Measurements from ENCODE around the gene NR1H4.

NR1H4 gene

DNA sequence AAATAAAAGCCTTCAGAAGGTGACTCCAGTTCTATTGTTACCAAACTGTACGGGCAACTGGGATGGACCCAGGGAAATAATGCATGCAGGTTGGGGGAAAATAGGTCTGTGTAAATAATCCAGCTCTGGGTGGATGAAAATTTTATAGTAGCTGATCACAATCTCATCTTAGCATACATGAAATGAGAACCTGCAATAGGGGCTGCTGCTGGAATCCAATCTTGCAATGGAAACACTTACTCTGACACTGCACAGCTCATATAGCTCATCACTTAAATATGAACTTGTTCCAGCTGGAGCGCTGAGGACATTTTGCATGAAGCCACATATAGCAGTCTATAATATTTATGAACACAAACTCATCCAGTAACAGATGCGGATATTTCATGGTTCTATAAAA is 59.7 kb downstream of the NR1H4 start:
- H3K27ac ChIP-seq = no peak overlapping the region
- TF ChIP-seq, protein P1, sequence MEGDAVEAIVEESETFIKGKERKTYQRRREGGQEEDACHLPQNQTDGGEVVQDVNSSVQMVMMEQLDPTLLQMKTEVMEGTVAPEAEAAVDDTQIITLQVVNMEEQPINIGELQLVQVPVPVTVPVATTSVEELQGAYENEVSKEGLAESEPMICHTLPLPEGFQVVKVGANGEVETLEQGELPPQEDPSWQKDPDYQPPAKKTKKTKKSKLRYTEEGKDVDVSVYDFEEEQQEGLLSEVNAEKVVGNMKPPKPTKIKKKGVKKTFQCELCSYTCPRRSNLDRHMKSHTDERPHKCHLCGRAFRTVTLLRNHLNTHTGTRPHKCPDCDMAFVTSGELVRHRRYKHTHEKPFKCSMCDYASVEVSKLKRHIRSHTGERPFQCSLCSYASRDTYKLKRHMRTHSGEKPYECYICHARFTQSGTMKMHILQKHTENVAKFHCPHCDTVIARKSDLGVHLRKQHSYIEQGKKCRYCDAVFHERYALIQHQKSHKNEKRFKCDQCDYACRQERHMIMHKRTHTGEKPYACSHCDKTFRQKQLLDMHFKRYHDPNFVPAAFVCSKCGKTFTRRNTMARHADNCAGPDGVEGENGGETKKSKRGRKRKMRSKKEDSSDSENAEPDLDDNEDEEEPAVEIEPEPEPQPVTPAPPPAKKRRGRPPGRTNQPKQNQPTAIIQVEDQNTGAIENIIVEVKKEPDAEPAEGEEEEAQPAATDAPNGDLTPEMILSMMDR (conservative IDR thresholded peaks at IDR 0.05) = no peak

DNA sequence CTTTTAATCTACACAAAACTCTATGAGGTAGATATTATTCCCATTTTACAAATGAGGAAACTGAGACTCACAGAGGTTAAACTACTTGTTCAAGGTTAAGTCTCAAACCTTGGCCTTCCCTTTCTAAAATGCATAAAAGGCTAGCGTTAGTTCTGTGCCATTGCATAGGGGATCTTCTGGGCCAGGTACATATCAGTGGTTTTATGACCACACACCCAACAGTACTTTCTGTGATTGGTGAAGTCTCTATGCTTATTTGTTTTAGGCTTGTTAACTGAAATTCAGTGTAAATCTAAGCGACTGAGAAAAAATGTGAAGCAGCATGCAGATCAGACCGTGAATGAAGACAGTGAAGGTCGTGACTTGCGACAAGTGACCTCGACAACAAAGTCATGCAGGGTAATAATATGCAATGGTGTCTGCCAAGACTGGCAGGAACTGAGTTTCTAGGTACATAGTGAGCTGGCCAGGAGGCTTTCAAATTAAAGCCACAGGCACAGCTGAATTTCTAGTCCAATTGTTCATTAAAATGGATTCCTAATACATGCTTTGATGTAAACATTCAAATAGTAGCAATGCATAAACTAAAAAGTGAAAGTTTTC is 61.1 kb downstream of the NR1H4 start:
- no peak overlapping the region for H3K27ac ChIP-seq
- TF ChIP-seq, protein P1 (conservative IDR thresholded peaks at IDR 0.05) = no peak

DNA sequence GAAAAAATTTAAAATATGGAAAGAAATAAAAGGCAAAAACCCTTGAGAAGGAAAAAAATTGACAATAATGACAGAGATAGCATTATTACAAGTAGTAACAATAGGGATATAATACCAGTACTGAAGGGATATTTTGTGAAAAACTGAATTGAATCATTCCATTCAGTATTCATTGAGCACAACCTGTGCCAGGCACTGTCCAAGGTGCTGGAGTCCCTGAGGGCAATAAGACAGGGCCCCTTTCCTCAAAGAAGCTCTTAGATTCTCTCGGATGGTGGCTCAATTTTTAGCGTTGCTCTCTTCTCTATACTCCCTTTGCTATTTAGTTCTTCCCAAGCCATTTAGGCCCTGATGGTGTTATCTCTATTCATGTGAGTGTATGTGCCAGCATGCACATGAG is 65.5 kb downstream of the NR1H4 start:
- no peak overlapping the region for H3K27ac ChIP-seq
- TF ChIP-seq, protein P1 (conservative IDR thresholded peaks at IDR 0.05) = no peak

DNA sequence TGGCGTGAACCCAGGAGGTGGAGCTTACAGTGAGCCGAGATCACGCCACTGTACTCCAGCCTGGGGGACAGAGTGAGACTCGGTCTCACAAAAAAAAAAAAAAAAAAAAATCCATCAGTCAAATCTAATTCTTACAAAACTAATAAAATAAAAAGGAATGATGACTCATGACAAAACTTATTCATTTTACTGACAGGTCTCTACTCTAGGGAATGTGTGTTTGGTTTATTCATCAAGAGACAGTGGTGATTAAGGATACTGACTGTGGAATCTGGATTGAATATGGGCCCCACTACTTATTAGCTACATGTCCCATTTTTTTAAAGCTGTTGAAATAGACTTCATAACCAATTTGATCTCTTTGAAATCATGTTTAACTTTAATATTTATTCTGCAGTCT is 70.5 kb downstream of the NR1H4 start:
- TF ChIP-seq, protein P1 (conservative IDR thresholded peaks at IDR 0.05) = no peak
- H3K27ac ChIP-seq = no peak overlapping the region

DNA sequence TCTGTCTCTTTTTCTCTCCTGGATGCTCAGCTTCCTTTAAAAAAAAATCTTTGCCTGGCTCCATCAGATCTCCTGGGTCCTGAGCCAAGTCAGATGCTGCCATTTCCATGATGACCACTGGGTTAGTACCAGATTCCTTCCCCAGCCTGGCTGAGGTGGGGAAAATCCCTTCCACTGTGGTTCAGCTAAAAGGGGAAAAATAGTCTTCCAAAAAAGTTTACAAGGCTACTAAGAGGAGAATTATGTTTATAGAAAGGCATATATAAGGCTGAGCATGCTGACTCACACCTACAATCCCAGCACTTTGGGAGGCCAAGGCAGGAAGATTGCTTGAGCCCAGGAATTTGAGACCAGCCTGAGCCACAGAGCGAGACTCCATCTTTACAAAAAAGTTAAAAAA is 71.4 kb downstream of the NR1H4 start:
- H3K27ac ChIP-seq = no peak overlapping the region
- TF ChIP-seq, protein P1 (conservative IDR thresholded peaks at IDR 0.05) = no peak

DNA sequence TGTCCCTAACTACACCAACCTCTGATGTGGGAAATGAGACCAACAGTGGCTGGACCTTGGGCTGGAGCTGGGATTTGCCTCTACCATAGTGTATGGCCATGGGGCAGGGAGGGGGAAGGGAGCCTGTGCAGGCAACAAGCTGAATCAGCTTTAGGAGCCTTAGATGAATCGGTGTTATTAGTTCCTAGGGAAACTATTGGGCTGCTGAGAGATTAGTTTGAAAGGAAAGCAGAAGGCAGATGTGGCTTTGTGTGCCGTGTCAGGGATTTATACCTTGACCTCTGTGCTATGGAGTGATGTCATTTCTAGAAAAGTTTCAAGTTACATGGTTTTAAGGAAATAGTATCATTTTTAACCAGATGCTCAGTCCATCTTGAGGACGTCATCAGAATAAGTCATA is 80.3 kb downstream of the NR1H4 start:
- TF ChIP-seq, protein P1 (conservative IDR thresholded peaks at IDR 0.05) = no peak
- H3K27ac ChIP-seq = no peak overlapping the region

DNA sequence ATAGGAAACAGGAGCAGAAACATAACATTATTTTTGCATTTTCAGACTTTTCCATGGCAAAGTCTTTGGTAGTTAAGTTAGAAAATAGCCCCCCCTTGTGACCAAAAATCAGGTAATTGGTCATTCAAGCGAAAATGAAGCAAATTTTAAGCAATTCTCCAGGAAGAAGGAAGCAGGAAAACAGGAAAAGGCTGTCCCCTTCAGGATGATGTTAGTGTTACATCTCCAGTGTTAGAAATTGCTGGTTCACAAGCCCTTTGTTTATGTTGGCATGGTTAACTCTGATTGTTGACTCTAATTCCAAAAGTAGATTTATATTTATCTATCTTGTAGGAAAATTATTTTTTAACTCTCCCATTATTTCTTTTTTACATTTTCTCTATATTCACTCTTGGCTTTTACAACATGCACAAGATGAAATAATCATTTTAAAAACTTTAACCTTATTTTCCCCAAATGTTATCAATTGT is 81.0 kb downstream of the NR1H4 start:
- TF ChIP-seq, protein P1 (conservative IDR thresholded peaks at IDR 0.05) = peak; percentile 99
- H3K27ac ChIP-seq = no peak overlapping the region

All from VCaP (cell line).